Ectodermal cell (in vitro differentiated cells): ENCODE results near the gene MINK1.

ENCODE experiments used
- H3K27ac ChIP-seq: 2 replicates; pipeline ENCODE4 v1.7.0; 2013; ENCODE audit warnings: mild to moderate bottlenecking, low read depth, low read length; ENCODE audit not compliant: insufficient read depth, poor library complexity, severe bottlenecking
- H3K27me3 ChIP-seq: 2 replicates; pipeline ENCODE4 v1.7.0; 2013; ENCODE audit warnings: mild to moderate bottlenecking, low read length; ENCODE audit not compliant: insufficient read depth, control insufficient read depth, poor library complexity, severe bottlenecking
- H3K36me3 ChIP-seq: one replicate; pipeline ENCODE4 v1.7.0; 2013; ENCODE audit warnings: low read length; ENCODE audit not compliant: control insufficient read depth, insufficient read depth
- H3K4me1 ChIP-seq: one replicate; pipeline ENCODE4 v1.7.0; 2013; ENCODE audit warnings: low read length; ENCODE audit not compliant: control insufficient read depth, insufficient read depth
- H3K4me3 ChIP-seq: 2 replicates; pipeline ENCODE4 v1.7.0; 2013; ENCODE audit warnings: low read depth, low read length, control low read depth; ENCODE audit not compliant: insufficient read depth
- H3K9me3 ChIP-seq: 2 replicates; pipeline ENCODE4 v1.7.0; 2013; ENCODE audit warnings: mild to moderate bottlenecking, low read length, moderate library complexity; ENCODE audit not compliant: control insufficient read depth
- WGBS, 2 experiments: methylation state at CpG; one replicate each; pipeline ENCODE4 v1.1.7; 2013; ENCODE audit warnings: missing lambda C conversion rate in 2 of 2; 5-methylcytosine and 5-hydroxymethylcytosine counted together

Gene MINK1

DNA sequence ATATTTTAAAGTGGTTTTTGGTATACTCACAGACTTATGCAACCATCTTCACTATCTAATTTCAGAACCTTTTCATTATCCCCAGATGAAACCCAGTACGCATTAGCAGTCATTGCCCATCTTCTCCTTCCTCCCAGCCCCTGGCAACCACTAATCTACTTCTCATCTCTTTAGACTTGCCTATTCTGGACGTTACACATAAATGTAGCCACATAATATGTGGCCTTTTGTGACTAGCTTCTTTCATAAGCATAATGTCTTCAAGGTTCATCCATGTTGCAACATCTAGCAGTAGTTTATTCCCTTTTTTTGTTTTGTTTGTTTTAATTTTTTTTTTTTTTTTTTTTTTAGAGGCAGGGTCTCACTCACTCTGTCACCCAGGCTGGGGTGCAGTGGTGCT lies 37.7 kb downstream of the MINK1 start:
- Histone ChIP-seq H3K27me3 (no peaks in the 10 kb centered on the region), H3K9me3 (no peaks in the 10 kb centered on the region), H3K4me3 (no peak overlapping the region), H3K27ac (no peak overlapping the region), H3K4me1 (no peaks in the 10 kb centered on the region), H3K36me3 (no peaks in the 10 kb centered on the region)
- WGBS, 2 experiments: 88 to 93% methylated on average over 2 of the region's 2 CpGs

GRCh38 chr17:4872786-4873185 lies 39.6 kb downstream of the MINK1 start:
- no peaks in the 10 kb centered on the region for H3K9me3 ChIP-seq
- no peaks in the 10 kb centered on the region for H3K4me1 ChIP-seq
- WGBS, 2 experiments: 64 to 66% methylated on average over 8 of the region's 8 CpGs
- H3K27ac ChIP-seq: no peak overlapping the region
- H3K27me3 ChIP-seq: no peaks in the 10 kb centered on the region
- no peaks in the 10 kb centered on the region for H3K36me3 ChIP-seq
- no peak overlapping the region for H3K4me3 ChIP-seq

DNA sequence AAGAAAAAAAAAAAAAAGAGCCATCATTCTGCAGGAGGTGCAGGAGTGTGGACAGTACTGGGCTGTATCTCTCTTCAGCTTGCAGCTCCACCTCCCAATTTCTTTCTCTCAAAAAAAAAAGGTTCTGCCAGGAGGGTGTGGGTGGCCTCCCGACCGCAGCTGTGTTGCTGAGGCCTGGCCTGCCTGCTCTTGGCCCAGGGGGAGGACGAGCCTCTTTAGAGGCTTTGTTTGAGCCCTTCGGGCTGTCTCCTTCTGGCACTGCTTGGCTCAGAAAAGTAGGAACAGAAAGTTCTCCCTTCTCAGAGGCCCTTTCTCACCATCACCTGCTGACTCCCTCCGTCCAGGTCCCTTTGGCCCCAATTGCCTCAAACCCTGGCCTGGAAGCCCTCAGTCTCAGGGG lies 43.9 kb downstream of the MINK1 start:
- Histone ChIP-seq H3K4me1 (no peaks in the 10 kb centered on the region), H3K4me3 (no peak overlapping the region), H3K27ac (no peak overlapping the region), H3K27me3 (no peaks in the 10 kb centered on the region), H3K36me3 (no peaks in the 10 kb centered on the region), H3K9me3 (no peaks in the 10 kb centered on the region)
- 82 to 83% methylated on average over 5 of the region's 5 CpGs for WGBS, 2 experiments

DNA sequence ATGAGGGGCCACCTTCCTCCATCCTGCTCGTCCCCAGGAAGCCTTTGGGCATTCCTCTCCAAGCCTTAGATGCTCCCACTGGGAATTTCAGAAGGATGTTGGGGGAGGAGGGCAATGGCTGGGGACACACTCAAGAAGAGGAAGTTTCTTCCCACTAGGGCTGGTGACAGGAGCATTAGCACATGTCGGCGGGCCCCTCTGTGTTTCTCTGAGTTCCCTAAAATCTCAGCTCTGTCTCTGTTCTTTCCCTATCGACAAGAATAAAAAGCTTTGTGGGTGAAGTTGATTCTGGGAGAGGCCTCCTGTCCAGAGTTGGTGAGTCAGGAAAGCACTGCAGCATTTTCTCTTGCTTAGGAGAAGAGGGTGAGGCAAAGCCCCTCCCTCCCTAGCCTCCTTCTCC lies 46.5 kb downstream of the MINK1 start:
- Histone ChIP-seq H3K9me3 (no peaks in the 10 kb centered on the region), H3K27ac (no peak overlapping the region), H3K4me3 (no peak overlapping the region), H3K36me3 (peaks cover 2% of the 10 kb centered on the region), H3K27me3 (no peaks in the 10 kb centered on the region), H3K4me1 (no peaks in the 10 kb centered on the region)
- WGBS, 2 experiments: 91 to 93% methylated on average over 4 of the region's 4 CpGs

DNA sequence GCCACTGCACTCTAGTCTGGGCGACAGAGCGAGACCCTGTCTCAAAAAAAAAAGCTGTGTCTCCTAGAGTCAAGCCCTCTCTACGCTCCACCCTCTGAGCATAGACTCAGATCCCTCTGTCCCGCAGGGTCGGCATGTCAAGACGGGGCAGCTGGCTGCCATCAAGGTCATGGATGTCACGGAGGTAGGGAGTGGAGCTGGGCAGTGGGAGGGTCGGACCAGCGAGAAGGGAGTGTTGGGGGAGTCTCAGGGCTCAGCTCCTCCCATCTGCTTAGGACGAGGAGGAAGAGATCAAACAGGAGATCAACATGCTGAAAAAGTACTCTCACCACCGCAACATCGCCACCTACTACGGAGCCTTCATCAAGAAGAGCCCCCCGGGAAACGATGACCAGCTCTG lies 47.7 kb downstream of the MINK1 start:
- WGBS, 2 experiments: 84 to 85% methylated on average over 15 of the region's 15 CpGs
- Histone ChIP-seq H3K4me1 (no peaks in the 10 kb centered on the region), H3K27me3 (no peaks in the 10 kb centered on the region), H3K9me3 (no peaks in the 10 kb centered on the region), H3K4me3 (no peak overlapping the region), H3K27ac (no peak overlapping the region), H3K36me3 (peaks cover 11% of the 10 kb centered on the region)

DNA sequence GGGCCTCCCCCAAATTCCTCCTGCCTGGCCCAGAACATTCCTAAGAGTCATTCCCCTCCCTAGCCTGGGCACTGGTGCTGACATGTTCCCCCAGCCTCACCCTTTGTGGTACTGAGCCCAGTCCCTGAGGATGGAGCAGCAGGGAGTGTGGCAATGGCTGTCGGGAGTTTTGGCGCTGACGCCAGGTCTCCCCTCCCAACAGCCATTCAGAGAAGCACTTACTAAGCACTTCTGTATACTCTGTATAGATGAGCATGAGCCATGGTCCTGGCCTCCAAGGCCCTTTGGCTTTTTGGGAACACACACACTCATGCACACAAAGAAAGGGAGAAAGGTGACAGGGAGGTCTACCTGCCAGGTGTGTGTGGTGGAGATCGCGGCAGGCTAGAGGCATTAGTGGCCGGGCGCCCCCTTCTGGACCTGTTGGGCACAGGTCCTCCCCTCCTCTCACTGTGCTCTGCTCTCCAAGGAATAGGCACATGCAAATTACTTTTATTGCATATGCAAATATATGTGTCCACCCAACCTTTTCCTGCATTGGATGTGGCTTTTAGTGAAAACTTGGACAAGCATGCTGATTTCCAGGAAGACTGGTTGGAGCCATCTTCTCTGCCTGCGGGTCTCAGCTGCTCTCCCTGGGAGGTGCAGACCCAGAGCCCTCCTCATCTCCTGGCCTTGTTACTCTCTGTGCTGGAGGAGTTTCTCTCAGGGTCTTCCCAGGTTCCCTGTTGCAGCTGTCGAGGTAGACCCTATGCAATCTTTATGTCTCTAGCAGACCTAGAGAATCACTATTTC lies 48.8 kb downstream of the MINK1 start:
- Histone ChIP-seq H3K36me3 (peaks cover 18% of the 10 kb centered on the region), H3K9me3 (no peaks in the 10 kb centered on the region), H3K27me3 (no peaks in the 10 kb centered on the region), H3K4me1 (no peaks in the 10 kb centered on the region), H3K27ac (no peak overlapping the region), H3K4me3 (no peak overlapping the region)
- WGBS, 2 experiments: 52 to 53% methylated on average over 9 of the region's 9 CpGs

GRCh38 chr17:4884489-4884888 lies 51.3 kb downstream of the MINK1 start:
- 92 to 96% methylated on average over 4 of the region's 4 CpGs for WGBS, 2 experiments
- Histone ChIP-seq H3K4me3 (no peak overlapping the region), H3K27ac (no peak overlapping the region), H3K4me1 (no peaks in the 10 kb centered on the region), H3K36me3 (peaks cover 20% of the 10 kb centered on the region), H3K27me3 (no peaks in the 10 kb centered on the region), H3K9me3 (no peaks in the 10 kb centered on the region)

DNA sequence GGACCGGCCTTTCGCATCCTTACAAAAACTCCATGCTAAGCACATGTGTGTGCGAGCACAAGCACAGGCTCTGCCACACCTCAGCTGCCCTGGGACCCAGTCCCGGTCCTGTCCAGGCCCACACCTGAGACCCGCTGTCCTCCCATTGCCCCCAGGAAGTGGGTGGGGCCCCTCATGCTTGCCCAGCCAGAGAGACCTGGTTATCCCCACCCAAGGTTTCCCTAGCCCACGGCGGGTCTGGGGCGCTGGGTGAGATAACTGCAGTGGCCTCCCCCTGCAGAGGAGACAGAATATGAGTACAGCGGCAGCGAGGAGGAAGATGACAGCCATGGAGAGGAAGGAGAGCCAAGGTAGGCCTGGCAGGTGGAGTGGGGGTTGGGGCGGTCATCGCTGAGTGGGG lies 53.7 kb downstream of the MINK1 start:
- Histone ChIP-seq H3K27me3 (no peaks in the 10 kb centered on the region), H3K36me3 (peaks cover 30% of the 10 kb centered on the region), H3K4me3 (no peak overlapping the region), H3K27ac (no peak overlapping the region), H3K9me3 (no peaks in the 10 kb centered on the region), H3K4me1 (no peaks in the 10 kb centered on the region)
- WGBS, 2 experiments: 96% methylated on average over 12 of the region's 12 CpGs

- Histone ChIP-seq H3K4me3 (no peak overlapping the region), H3K36me3 (peaks cover 30% of the 10 kb centered on the region), H3K27me3 (no peaks in the 10 kb centered on the region), H3K4me1 (no peaks in the 10 kb centered on the region), H3K27ac (no peak overlapping the region), H3K9me3 (no peaks in the 10 kb centered on the region)
- WGBS, 2 experiments: 93 to 97% methylated on average over 18 of the region's 18 CpGs
Measured at GRCh38 chr17:4887581-4887980, 54.4 kb downstream of the MINK1 start.

GRCh38 chr17:4891411-4892410 lies 58.6 kb downstream of the MINK1 start:
- Histone ChIP-seq H3K27ac (no peak overlapping the region), H3K27me3 (no peaks in the 10 kb centered on the region), H3K36me3 (peaks cover 32% of the 10 kb centered on the region), H3K4me3 (no peak overlapping the region), H3K9me3 (no peaks in the 10 kb centered on the region), H3K4me1 (no peaks in the 10 kb centered on the region)
- WGBS, 2 experiments: 93 to 94% methylated on average over 42 of the region's 42 CpGs
